ENCODE data around the gene DSCAM.

DSCAM gene

GRCh38 chr21:40768056-40768455 lies 78.9 kb downstream of the DSCAM start:
- no peak for DNase-seq

GRCh38 chr21:40766381-40766780 lies 80.6 kb downstream of the DSCAM start:
- no peak for DNase-seq

- no peak for DNase-seq
These were observed 81.1 kb downstream of the DSCAM start for GRCh38 chr21:40765811-40766210.

GRCh38 chr21:40760821-40761220 lies 86.1 kb downstream of the DSCAM start:
- DNase-seq: no peak

GRCh38 chr21:40759061-40759460 lies 87.9 kb downstream of the DSCAM start:
- DNase-seq: no peak

- no peak for DNase-seq
These were observed 89.6 kb downstream of the DSCAM start for GRCh38 chr21:40757366-40757765.

- no peak for DNase-seq
These were observed 92.5 kb downstream of the DSCAM start for GRCh38 chr21:40754466-40754865.

- DNase-seq: no peak
These were observed 93.2 kb downstream of the DSCAM start for GRCh38 chr21:40753756-40754155.

- no peak for DNase-seq
These were observed 94.8 kb downstream of the DSCAM start for GRCh38 chr21:40752125-40752524.

GRCh38 chr21:40751221-40751620 lies 95.7 kb downstream of the DSCAM start:
- no peak for DNase-seq

- DNase-seq: no peak
These were observed 110.8 kb downstream of the DSCAM start for GRCh38 chr21:40736145-40736544.

GRCh38 chr21:40733024-40733397 lies 113.9 kb downstream of the DSCAM start:
- DNase-seq: no peak

GRCh38 chr21:40732253-40733023 lies 114.5 kb downstream of the DSCAM start:
- DNase-seq: no peak

- no peak for DNase-seq
These were observed 115.8 kb downstream of the DSCAM start for GRCh38 chr21:40731206-40731605.

GRCh38 chr21:40730426-40730800 lies 116.5 kb downstream of the DSCAM start:
- no peak for DNase-seq

GRCh38 chr21:40729761-40730425 lies 117.1 kb downstream of the DSCAM start:
- DNase-seq: no peak

GRCh38 chr21:40723966-40724365 lies 123.0 kb downstream of the DSCAM start:
- no peak for DNase-seq

GRCh38 chr21:40723317-40723716 lies 123.6 kb downstream of the DSCAM start:
- DNase-seq: no peak

GRCh38 chr21:40719615-40720014 lies 127.3 kb downstream of the DSCAM start:
- no peak for DNase-seq

GRCh38 chr21:40717028-40717427 lies 129.9 kb downstream of the DSCAM start:
- no peak for DNase-seq

- DNase-seq: no peak
These were observed 132.4 kb downstream of the DSCAM start for GRCh38 chr21:40714536-40714935.

GRCh38 chr21:40707656-40708244 lies 139.2 kb downstream of the DSCAM start:
- no peak for DNase-seq

GRCh38 chr21:40706806-40707655 lies 139.9 kb downstream of the DSCAM start:
- DNase-seq: no peak

All from NK-92 treated with Interleukin-12 subunit alpha and Interleukin-12 subunit beta, amount 100 ng/mL, for 24 hours (cell line).